ENCODE measurements around the gene ROM1. TPM values are rescaled to one million over a fixed set of nuclear protein-coding genes. Genes with fewer than 3 reads are reported as not detected.

ROM1 gene
- total RNA-seq, 2 donors from 2014 or later = 8.0 to 12.7 TPM

DNA sequence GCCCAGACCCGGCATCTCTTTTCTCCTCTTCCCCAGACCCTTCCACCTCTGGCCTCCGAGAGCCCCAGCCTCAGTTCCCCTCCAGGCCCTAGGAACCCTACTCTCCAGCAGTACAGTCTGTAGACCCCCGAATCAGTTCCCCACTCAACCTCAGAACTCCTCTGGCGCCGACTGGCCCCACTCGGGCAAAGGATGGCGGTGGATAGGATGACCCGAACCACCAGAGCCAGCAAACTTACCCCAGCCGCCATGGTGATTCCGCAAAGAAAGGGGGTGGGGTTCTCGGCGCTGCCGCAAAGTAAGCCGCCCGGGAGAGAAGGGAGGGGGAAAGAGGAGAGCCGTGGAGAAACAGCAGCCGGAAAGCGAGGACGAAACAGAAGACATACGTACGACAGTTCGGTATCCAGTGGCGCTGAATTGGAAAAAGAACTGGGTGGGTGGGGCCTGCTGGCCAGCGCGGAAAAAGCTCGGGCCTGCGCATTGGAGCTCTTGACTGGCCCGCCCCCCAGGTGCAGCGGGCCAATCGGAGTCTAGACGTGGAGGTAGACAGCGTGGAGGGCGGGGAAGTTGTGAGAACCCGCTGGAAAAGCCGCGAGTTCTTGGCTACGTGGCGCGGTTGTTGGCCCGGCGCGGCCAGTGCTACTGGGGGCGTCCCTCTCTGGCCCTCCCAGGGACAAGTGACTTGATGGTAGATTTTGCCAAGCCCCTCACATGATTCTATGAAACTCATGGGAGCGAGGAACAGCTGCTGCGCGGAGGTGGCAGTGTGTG, 39.3 kb upstream of the ROM1 start, which contains the start of gene EEF1G:
TSS of gene EEF1G (minus strand) at position 300 of the 771 bp plus-strand sequence. CDS start at position 251, 49 bp downstream.
- peak; percentile 99 for TF ChIP-seq POLR2AphosphoS5 (IDR thresholded peaks at IDR 0.05)
- peak; percentile 94 for TF ChIP-seq POLR2A (IDR thresholded peaks at IDR 0.05)
- TF ChIP-seq, protein P1, sequence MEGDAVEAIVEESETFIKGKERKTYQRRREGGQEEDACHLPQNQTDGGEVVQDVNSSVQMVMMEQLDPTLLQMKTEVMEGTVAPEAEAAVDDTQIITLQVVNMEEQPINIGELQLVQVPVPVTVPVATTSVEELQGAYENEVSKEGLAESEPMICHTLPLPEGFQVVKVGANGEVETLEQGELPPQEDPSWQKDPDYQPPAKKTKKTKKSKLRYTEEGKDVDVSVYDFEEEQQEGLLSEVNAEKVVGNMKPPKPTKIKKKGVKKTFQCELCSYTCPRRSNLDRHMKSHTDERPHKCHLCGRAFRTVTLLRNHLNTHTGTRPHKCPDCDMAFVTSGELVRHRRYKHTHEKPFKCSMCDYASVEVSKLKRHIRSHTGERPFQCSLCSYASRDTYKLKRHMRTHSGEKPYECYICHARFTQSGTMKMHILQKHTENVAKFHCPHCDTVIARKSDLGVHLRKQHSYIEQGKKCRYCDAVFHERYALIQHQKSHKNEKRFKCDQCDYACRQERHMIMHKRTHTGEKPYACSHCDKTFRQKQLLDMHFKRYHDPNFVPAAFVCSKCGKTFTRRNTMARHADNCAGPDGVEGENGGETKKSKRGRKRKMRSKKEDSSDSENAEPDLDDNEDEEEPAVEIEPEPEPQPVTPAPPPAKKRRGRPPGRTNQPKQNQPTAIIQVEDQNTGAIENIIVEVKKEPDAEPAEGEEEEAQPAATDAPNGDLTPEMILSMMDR (IDR thresholded peaks at IDR 0.05) = peak in 1 of 4 experiments; percentile 17
- Histone ChIP-seq H3K9me3 (no peaks in the 10 kb centered on the region), H3K27me3 (replicated peaks; ENCODE audit: insufficient read depth) (no peaks in the 10 kb centered on the region), H3K4me1 (replicated peaks) (peaks cover 11% of the 10 kb centered on the region), H3K27ac (peak within 1 kb of the TSS; percentile 98 to 99), H3K36me3 (peaks cover 0 to 6% of the 10 kb centered on the region in 2 donors), H3K4me3 (peak within 1 kb of the TSS; percentile 59 to 74)
- intact Hi-C loops (cut with DNase I) = no loop called here
- DNase-seq (ENCODE audit: low spot score) = peak; percentile 99
- WGBS = under 1% methylated on average over 46 of the region's 46 CpGs

DNA sequence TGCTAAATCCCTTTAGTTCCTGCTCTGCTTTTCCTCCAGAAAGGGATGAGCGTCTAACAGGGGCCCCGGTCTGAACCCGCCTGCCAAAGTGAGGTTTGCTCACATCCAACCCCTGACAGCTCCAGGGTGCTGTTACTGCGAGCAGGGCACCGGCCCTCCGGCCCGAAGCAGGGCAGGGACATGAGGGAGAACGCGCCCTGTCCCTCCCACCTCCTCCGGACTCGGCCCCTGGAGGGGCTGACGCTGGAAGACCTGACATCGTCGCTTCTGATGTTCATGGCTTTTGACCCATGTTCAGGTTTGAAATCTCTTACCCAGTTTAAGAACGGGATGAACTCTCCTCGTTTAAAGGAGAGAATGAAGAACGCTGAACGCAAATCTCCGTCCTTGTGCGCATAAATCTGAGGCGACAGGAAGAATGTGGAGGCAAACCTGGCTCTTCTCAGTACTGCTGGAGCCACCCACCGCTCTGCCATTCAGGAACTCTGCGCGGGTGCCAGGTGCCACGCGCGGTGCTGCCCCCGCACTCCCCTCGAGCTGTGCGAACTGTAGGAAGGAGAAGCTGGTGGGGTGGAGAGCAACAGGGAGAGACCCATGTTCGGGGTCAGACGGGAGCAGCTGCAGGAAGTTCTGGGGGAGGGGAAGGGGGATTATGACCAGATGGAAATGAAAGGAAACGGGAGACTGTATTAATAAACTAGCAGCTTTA, 38.5 kb upstream of the ROM1 start:
- H3K27ac ChIP-seq = peak overlapping the region; percentile 98 to 99
- no peaks in the 10 kb centered on the region for H3K9me3 ChIP-seq
- peak overlapping the region; percentile 42 to 74 for H3K4me3 ChIP-seq
- intact Hi-C loops (cut with DNase I) = no loop called here
- peaks cover 0 to 4% of the 10 kb centered on the region in 2 donors for H3K36me3 ChIP-seq
- TF ChIP-seq POLR2AphosphoS5 (IDR thresholded peaks at IDR 0.05) = no peak
- TF ChIP-seq, protein P1 (IDR thresholded peaks at IDR 0.05) = no peak
- peak; percentile 17 for TF ChIP-seq POLR2A (IDR thresholded peaks at IDR 0.05)
- peaks cover 11% of the 10 kb centered on the region for H3K4me1 ChIP-seq (replicated peaks)
- DNase-seq (ENCODE audit: low spot score) = no peak
- H3K27me3 ChIP-seq (replicated peaks; ENCODE audit: insufficient read depth) = no peaks in the 10 kb centered on the region
- under 1% methylated on average over 33 of the region's 33 CpGs for WGBS

DNA sequence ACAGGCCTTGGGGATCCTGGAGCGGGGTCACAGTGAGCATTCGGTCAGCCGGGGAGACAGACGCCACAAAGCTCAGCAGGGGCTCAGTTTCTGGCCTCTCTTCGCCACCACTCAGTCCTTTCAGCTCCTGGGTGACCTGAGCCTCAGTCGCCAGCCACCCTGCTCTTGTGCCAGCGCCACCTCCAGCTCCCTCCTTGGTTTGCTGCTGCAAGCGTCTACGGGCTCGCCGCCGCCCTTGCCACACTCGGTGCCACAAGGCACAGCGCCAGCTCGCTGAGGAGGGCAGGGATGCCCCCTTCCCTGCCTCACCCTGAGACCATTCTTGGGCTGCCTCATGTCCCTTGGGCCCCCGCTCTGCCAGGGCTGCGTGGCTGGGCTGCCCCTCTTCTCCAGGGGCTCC, 37.9 kb upstream of the ROM1 start:
- Histone ChIP-seq H3K27ac (peak overlapping the region; percentile 98 to 99), H3K36me3 (no peaks in the 10 kb centered on the region), H3K27me3 (replicated peaks; ENCODE audit: insufficient read depth) (no peaks in the 10 kb centered on the region), H3K4me1 (replicated peaks) (peaks cover 11% of the 10 kb centered on the region), H3K9me3 (no peaks in the 10 kb centered on the region), H3K4me3 (peak overlapping the region in 1 of 2 donors; percentile 74)
- 54% methylated on average over 17 of the region's 17 CpGs for WGBS
- DNase-seq (ENCODE audit: low spot score) = no peak
- intact Hi-C loops (cut with DNase I) = no loop called here
- TF ChIP-seq, protein P1 (IDR thresholded peaks at IDR 0.05) = no peak
- TF ChIP-seq POLR2AphosphoS5 (IDR thresholded peaks at IDR 0.05) (no peak), POLR2A (IDR thresholded peaks at IDR 0.05) (no peak)

DNA sequence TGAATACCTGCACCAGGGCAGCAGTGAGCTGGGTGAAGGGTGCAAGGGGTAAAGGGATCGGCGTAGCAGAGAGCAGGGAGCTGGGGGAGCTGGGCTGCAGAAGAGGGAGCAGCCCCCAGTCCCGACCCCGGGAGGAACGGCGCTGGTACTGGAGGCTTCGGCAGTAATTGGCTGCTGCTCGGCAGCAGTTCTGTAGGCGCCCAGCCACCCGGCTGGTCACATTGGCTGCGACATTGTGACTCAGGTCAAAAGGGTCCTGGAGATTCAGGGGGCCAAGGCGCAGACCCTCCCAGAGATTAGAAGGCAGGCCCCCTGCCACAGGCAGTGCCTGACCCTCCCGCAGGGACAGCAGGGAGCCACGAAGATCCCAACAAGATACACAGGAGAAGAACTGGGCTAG, 37.2 kb upstream of the ROM1 start:
- Histone ChIP-seq H3K27me3 (replicated peaks; ENCODE audit: insufficient read depth) (no peaks in the 10 kb centered on the region), H3K4me1 (replicated peaks) (peaks cover 11% of the 10 kb centered on the region), H3K27ac (peak overlapping the region in 1 of 2 donors; percentile 99), H3K4me3 (no peak overlapping the region), H3K9me3 (no peaks in the 10 kb centered on the region), H3K36me3 (no peaks in the 10 kb centered on the region)
- WGBS = 86% methylated on average over 14 of the region's 14 CpGs
- DNase-seq (ENCODE audit: low spot score) = no peak
- no peak for TF ChIP-seq POLR2A (IDR thresholded peaks at IDR 0.05)
- no peak for TF ChIP-seq POLR2AphosphoS5 (IDR thresholded peaks at IDR 0.05)
- TF ChIP-seq, protein P1 (IDR thresholded peaks at IDR 0.05) = no peak
- intact Hi-C loops (cut with DNase I) = no loop called here

Measured in prostate gland (tissue), 2 donors.